ENCODE measurements around the gene ELMO1. TPM values are rescaled to one million over a fixed set of nuclear protein-coding genes. Genes with fewer than 3 reads are reported as not detected.

ELMO1 gene
- total RNA-seq, 1 donor from 2014 or later = 0.69 TPM

GRCh38 chr7:37428681-37429434 is 19.8 kb downstream of the ELMO1 start:
- no peak for TF ChIP-seq CTCF (conservative IDR thresholded peaks at IDR 0.05; ENCODE audit: low read depth, low read length)
- no peak for DNase-seq (ENCODE audit: low read depth)
- H3K4me3 ChIP-seq (ENCODE audit: low read depth, low read length) = no peak overlapping the region

- H3K4me3 ChIP-seq (ENCODE audit: low read depth, low read length) = no peak overlapping the region
- no peak for TF ChIP-seq CTCF (conservative IDR thresholded peaks at IDR 0.05; ENCODE audit: low read depth, low read length)
- DNase-seq (ENCODE audit: low read depth) = no peak
These were observed 21.3 kb downstream of the ELMO1 start for GRCh38 chr7:37427276-37427940.

GRCh38 chr7:37425498-37425897 is 23.2 kb downstream of the ELMO1 start:
- TF ChIP-seq CTCF (conservative IDR thresholded peaks at IDR 0.05; ENCODE audit: low read depth, low read length) = no peak

GRCh38 chr7:37424995-37425394 is 23.7 kb downstream of the ELMO1 start:
- no peak for TF ChIP-seq CTCF (conservative IDR thresholded peaks at IDR 0.05; ENCODE audit: low read depth, low read length)
- no peak for DNase-seq (ENCODE audit: low read depth)
- no peak overlapping the region for H3K4me3 ChIP-seq (ENCODE audit: low read depth, low read length)

More at GRCh38 chr7:37425498-37425897, 23.2 kb downstream of the ELMO1 start:
- DNase-seq (ENCODE audit: low read depth) = no peak
- H3K4me3 ChIP-seq (ENCODE audit: low read depth, low read length) = no peak overlapping the region

GRCh38 chr7:37424521-37424920 is 24.1 kb downstream of the ELMO1 start:
- TF ChIP-seq CTCF (conservative IDR thresholded peaks at IDR 0.05; ENCODE audit: low read depth, low read length) = no peak
- DNase-seq (ENCODE audit: low read depth) = no peak
- no peak overlapping the region for H3K4me3 ChIP-seq (ENCODE audit: low read depth, low read length)

- TF ChIP-seq CTCF (conservative IDR thresholded peaks at IDR 0.05; ENCODE audit: low read depth, low read length) = no peak
- no peak for DNase-seq (ENCODE audit: low read depth)
- no peak overlapping the region for H3K4me3 ChIP-seq (ENCODE audit: low read depth, low read length)
These were observed 26.7 kb downstream of the ELMO1 start for GRCh38 chr7:37421861-37422500.

All from epithelial cell of proximal tubule (primary cell).